HepG2 (cell line): ENCODE results near the gene UQCC2. TPM values are rescaled to one million over a fixed set of nuclear protein-coding genes. Genes with fewer than 3 reads are reported as not detected.

Experiments used
- BCL6 ChIP-seq: IDR thresholded peaks from 2 replicates; pipeline ENCODE4 v1.6.1; 2016; ENCODE audit warnings: missing genetic modification reagents, missing compliant biosample characterization
- CTCF ChIP-seq: sonication (generic); formaldehyde crosslinking; IDR thresholded peaks from 2 replicates; pipeline ENCODE4 v1.5.0; 2020; ENCODE audit warnings: mild to moderate bottlenecking, missing genetic modification reagents, moderate library complexity
- ELF3 ChIP-seq: IDR thresholded peaks from 2 replicates; pipeline ENCODE4 v1.6.1; 2016; ENCODE audit warnings: missing genetic modification reagents, missing compliant biosample characterization
- ELK4 ChIP-seq: sonication (generic); formaldehyde crosslinking; IDR thresholded peaks from 2 replicates; pipeline ENCODE4 v1.9.0; 2021; ENCODE audit warnings: missing genetic modification reagents, borderline replicate concordance
- FOXA3 ChIP-seq: IDR thresholded peaks from 2 replicates; pipeline ENCODE4 v1.6.1; 2016; ENCODE audit warnings: missing genetic modification reagents, missing compliant biosample characterization
- GPBP1L1 ChIP-seq: sonication (generic); formaldehyde crosslinking; IDR thresholded peaks from 2 replicates; pipeline ENCODE4 v1.5.0; 2020; ENCODE audit warnings: mild to moderate bottlenecking, missing genetic modification reagents
- GTF3A ChIP-seq: sonication (generic); formaldehyde crosslinking; conservative IDR thresholded peaks from 2 replicates; pipeline ENCODE4 v1.4.0; 2020; ENCODE audit warnings: mild to moderate bottlenecking, missing genetic modification reagents
- HCFC1 ChIP-seq: fragments of 150-350 bp; IDR thresholded peaks from 2 replicates; pipeline ENCODE4 v1.6.1; 2014; ENCODE audit warnings: low read depth, low read length
- HOXA7 ChIP-seq: sonication (generic); formaldehyde crosslinking; IDR thresholded peaks from 2 replicates; pipeline ENCODE4 v1.8.1; 2022; ENCODE audit warnings: mild to moderate bottlenecking, missing genetic modification reagents, moderate library complexity
- IRF2 ChIP-seq: IDR thresholded peaks from 2 replicates; pipeline ENCODE4 v1.6.1; 2018; ENCODE audit warnings: missing genetic modification reagents, missing compliant biosample characterization
- MYC ChIP-seq: sonication (generic); formaldehyde crosslinking; IDR thresholded peaks from 2 replicates; pipeline ENCODE4 v1.9.0; 2021; ENCODE audit warnings: missing genetic modification reagents, borderline replicate concordance
- RAD21 ChIP-seq: fragments of 450-650 bp; formaldehyde crosslinking; IDR thresholded peaks from 2 replicates; pipeline ENCODE4 v1.5.0; 2020; ENCODE audit warnings: mild to moderate bottlenecking
- SMC3 ChIP-seq: IDR thresholded peaks from 2 replicates; pipeline ENCODE4 v1.6.1; 2011; ENCODE audit warnings: low read length, improper control_type of control experiment
- STAT6 ChIP-seq: sonication (generic); formaldehyde crosslinking; IDR thresholded peaks from 2 replicates; pipeline ENCODE4 v1.4.0; 2020; ENCODE audit warnings: missing genetic modification reagents, mild to moderate bottlenecking, borderline replicate concordance
- TEF ChIP-seq: sonication (generic); formaldehyde crosslinking; IDR thresholded peaks from 2 replicates; pipeline ENCODE4 v1.5.0; 2020; ENCODE audit warnings: missing genetic modification reagents
- THAP7 ChIP-seq: sonication (generic); formaldehyde crosslinking; IDR thresholded peaks from 2 replicates; pipeline ENCODE4 v1.8.1; 2023; ENCODE audit warnings: mild to moderate bottlenecking, missing genetic modification reagents
- XRCC5 ChIP-seq: fragments of 200-400 bp; formaldehyde crosslinking; optimal IDR thresholded peaks from 2 replicates; pipeline ENCODE3; 2017; ENCODE audit warnings: mild to moderate bottlenecking, low read length
- ZNF224 ChIP-seq: sonication (generic); formaldehyde crosslinking; IDR thresholded peaks from 2 replicates; pipeline ENCODE4 v1.5.0; 2020; ENCODE audit warnings: mild to moderate bottlenecking, missing genetic modification reagents
- ZNF264 ChIP-seq: sonication (generic); formaldehyde crosslinking; IDR thresholded peaks from 2 replicates; pipeline ENCODE4 v1.4.0; 2020; ENCODE audit warnings: missing genetic modification reagents
- ZNF354B ChIP-seq: sonication (generic); formaldehyde crosslinking; IDR thresholded peaks from 2 replicates; pipeline ENCODE4 v1.8.0; 2022; ENCODE audit warnings: mild to moderate bottlenecking, missing genetic modification reagents
- ZNF570 ChIP-seq: sonication (generic); formaldehyde crosslinking; IDR thresholded peaks from 2 replicates; pipeline ENCODE4 v1.4.0; 2020; ENCODE audit warnings: mild to moderate bottlenecking, missing genetic modification reagents, borderline replicate concordance
- ZNF572 ChIP-seq: sonication (generic); formaldehyde crosslinking; IDR thresholded peaks from 2 replicates; pipeline ENCODE4 v1.5.1; 2020; ENCODE audit warnings: mild to moderate bottlenecking, missing genetic modification reagents
- ZNF703 ChIP-seq: sonication (generic); formaldehyde crosslinking; IDR thresholded peaks from 2 replicates; pipeline ENCODE4 v1.5.1; 2020; ENCODE audit warnings: missing genetic modification reagents, mild to moderate bottlenecking, moderate library complexity, borderline replicate concordance
- polyA plus RNA-seq, 8 experiments: library from polyadenylated mRNA; depleted of rRNA in 3 of 8; stranded (reverse) in 7 of 8; unstranded in 1 of 8; fragments of >200 nt; fragmentation: Illumina TruSeq in 4 of 8; extraction: Trizol in 4 of 8; gene quantifications; 2 replicates each; pipeline versions ENCODE4 v1.2.1 to v1.2.3, GENCODE V29; 2011 to 2016; ENCODE audit warnings: low read depth in 4 of 8, missing spikeins in 1 of 8, mixed read lengths in 1 of 8; ENCODE audit not compliant: insufficient read depth in 1 of 8
- total RNA-seq, 5 experiments: library from RNA; depleted of rRNA; stranded (reverse); fragments of >200 nt; fragmentation: Illumina TruSeq; extraction: Trizol; gene quantifications; 2 replicates each; pipeline ENCODE4 v1.2.3, GENCODE V29; 2016; ENCODE audit warnings: low read depth in 1 of 5

Gene UQCC2
- total and polyA plus RNA-seq, 2 of the 13 experiments (the other 11 are each of a cell fraction or from before 2014, with no cell fraction given) = 82.4 to 238 TPM

- TF ChIP-seq FOXA3 (CRISPR knock-in tag) (no peak), ZNF703 (CRISPR knock-in tag) (no peak), ZNF224 (CRISPR knock-in tag) (no peak), XRCC5 (peak; percentile 78), ELF3 (CRISPR knock-in tag) (0 out of 2 replicates have a peak, but pooled peaks have one; percentile 24), HOXA7 (CRISPR knock-in tag) (no peak), ZNF264 (CRISPR knock-in tag) (no peak), THAP7 (CRISPR knock-in tag) (no peak), ZNF572 (CRISPR knock-in tag) (no peak), IRF2 (CRISPR knock-in tag) (0 out of 2 replicates have a peak, but pooled peaks have one; percentile 13), BCL6 (no peak), STAT6 (no peak), RAD21 (CRISPR knock-in tag) (0 out of 2 replicates have a peak, but pooled peaks have one; percentile 19), TEF (CRISPR knock-in tag) (no peak), CTCF (CRISPR knock-in tag) (peak; percentile 87), SMC3 (peak; percentile 56), HCFC1 (0 out of 2 replicates have a peak, but pooled peaks have one; percentile 10), ZNF354B (CRISPR knock-in tag) (no peak), ELK4 (CRISPR knock-in tag) (no peak), GTF3A (CRISPR knock-in tag) (no peak), MYC (CRISPR knock-in tag) (no peak), GPBP1L1 (CRISPR knock-in tag) (no peak), ZNF570 (CRISPR knock-in tag) (no peak)
These were observed 11.0 kb downstream of the UQCC2 start (continued) for GRCh38 chr6:33700391-33701050.
